ENCODE measurements around the gene RPL13. TPM values are rescaled to one million over a fixed set of nuclear protein-coding genes. Genes with fewer than 3 reads are reported as not detected.

The RPL13 gene
- total and polyA plus RNA-seq, 2 of the 13 experiments (the other 11 are each of a cell fraction or from before 2014, with no cell fraction given): 2,988 to 4,411 TPM

GRCh38 chr16:89565506-89566372 lies 5.3 kb downstream of the RPL13 start (continued):
- TF ChIP-seq BCL3 (CRISPR knock-in tag; IDR thresholded peaks at IDR 0.05) (peak; percentile 54; the same call in 1 of the 2 replicates), ZNF841 (CRISPR knock-in tag; IDR thresholded peaks at IDR 0.05; ENCODE audit: borderline replicate concordance) (no peak), PHF8 (CRISPR knock-in tag; IDR thresholded peaks at IDR 0.05) (peak; percentile 51; the same call in 1 of the 2 replicates), ZNF761 (CRISPR knock-in tag; conservative IDR thresholded peaks at IDR 0.05) (no peak; the same call in 1 of the 2 replicates), ZNF543 (CRISPR knock-in tag; IDR thresholded peaks at IDR 0.05) (peak; percentile 40; the same call in 1 of the 2 replicates), ZFP62 (CRISPR knock-in tag; IDR thresholded peaks at IDR 0.05) (no peak), IKZF4 (CRISPR knock-in tag; IDR thresholded peaks at IDR 0.05; ENCODE audit: borderline replicate concordance, low read depth, not compliant biosample characterization) (peak; percentile 89), CREBL2 (CRISPR knock-in tag; IDR thresholded peaks at IDR 0.05; ENCODE audit: borderline replicate concordance) (no peak), THAP9 (CRISPR knock-in tag; IDR thresholded peaks at IDR 0.05; ENCODE audit: borderline replicate concordance) (peak; percentile 75; the same call in 1 of the 2 replicates), ARHGAP35 (CRISPR knock-in tag; IDR thresholded peaks at IDR 0.05; ENCODE audit: borderline replicate concordance) (no peak; the same call in 1 of the 2 replicates), ZNF142 (CRISPR knock-in tag; IDR thresholded peaks at IDR 0.05) (peak; percentile 82), KDM2A (CRISPR knock-in tag; IDR thresholded peaks at IDR 0.05; ENCODE audit: borderline replicate concordance, low read depth) (peak; percentile 99), ZNF766 (CRISPR knock-in tag; IDR thresholded peaks at IDR 0.05; ENCODE audit: borderline replicate concordance) (peak; percentile 81; the same call in 1 of the 2 replicates), ZC3H13 (CRISPR knock-in tag; IDR thresholded peaks at IDR 0.05) (no peak), ZBTB3 (CRISPR knock-in tag; IDR thresholded peaks at IDR 0.05; ENCODE audit: borderline replicate concordance, low read depth) (no peak; the same call in 1 of the 2 replicates), ZNF550 (CRISPR knock-in tag; IDR thresholded peaks at IDR 0.05; ENCODE audit: borderline replicate concordance) (peak; percentile 80; the same call in 1 of the 2 replicates), ZNF75D (CRISPR knock-in tag; IDR thresholded peaks at IDR 0.05; ENCODE audit: borderline replicate concordance) (no peak)
